Sciatic nerve (tissue), 2 donors: ENCODE measurements around the gene SMAD2. TPM values are rescaled to one million over a fixed set of nuclear protein-coding genes. Genes with fewer than 3 reads are reported as not detected.
A peak's percentile ranks its signal among the peaks of the same experiment; 100 is the strongest.
"Not testable (repeated sequence)": the region's sequence is repeated elsewhere in the genome, so short reads cannot be mapped to it uniquely, and the experiment has no call there.

Experiments
- ATAC-seq: fragments of 200-7000 bp; cut with Tn5 transposase; one replicate; pipeline ENCODE4 v1.9.1; 2020; ENCODE audit warnings: mild to moderate bottlenecking, moderate library complexity
- DNase-seq: peaks from one replicate; pipeline ENCODE4 v3.0.0-alpha.2; 2020; ENCODE audit warnings: low spot score
- intact Hi-C: fragments of 100-400 bp; cut with DNase I; formaldehyde crosslinking; loops from one replicate; pipeline ENCODE4 v1.14.2; 2022
- total RNA-seq: library from RNA; stranded (reverse); fragmentation: NEBNext Ultra II Directional; extraction: Animal tissue kit (Norgen Biotek cat#: 25700); gene quantifications from one replicate; pipeline ENCODE4 v1.2.1, GENCODE V29; 2021
- donor health status: DM: no; HTN: no; CAD: no.
- donor health status: DM: no; HTN: no; CAD: no.

SMAD2 gene
- total RNA-seq, 1 donor from 2014 or later = 170 TPM

DNA sequence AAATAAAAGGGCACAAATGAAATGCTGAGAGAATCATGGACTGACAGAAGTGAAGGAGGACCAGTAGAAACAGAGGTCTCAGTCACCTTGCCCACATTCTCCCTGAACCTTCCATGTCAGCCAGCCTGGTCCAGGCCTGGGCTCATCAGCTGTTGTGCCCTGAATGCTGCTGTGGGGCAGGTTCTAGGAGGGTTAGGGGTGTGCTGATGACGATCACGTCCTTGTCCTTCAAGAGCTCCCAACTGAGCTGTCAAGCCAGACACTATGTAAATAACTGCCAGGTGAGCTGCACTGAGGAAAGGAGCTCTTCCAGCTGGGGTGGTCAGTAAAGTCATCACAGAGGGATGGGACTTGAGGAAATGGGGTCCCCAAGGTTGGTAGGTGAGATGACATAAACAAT lies 156.5 kb downstream of the SMAD2 start:
- intact Hi-C loops = no loop called here
- DNase-seq (no peak), ATAC-seq (no peak)

DNA sequence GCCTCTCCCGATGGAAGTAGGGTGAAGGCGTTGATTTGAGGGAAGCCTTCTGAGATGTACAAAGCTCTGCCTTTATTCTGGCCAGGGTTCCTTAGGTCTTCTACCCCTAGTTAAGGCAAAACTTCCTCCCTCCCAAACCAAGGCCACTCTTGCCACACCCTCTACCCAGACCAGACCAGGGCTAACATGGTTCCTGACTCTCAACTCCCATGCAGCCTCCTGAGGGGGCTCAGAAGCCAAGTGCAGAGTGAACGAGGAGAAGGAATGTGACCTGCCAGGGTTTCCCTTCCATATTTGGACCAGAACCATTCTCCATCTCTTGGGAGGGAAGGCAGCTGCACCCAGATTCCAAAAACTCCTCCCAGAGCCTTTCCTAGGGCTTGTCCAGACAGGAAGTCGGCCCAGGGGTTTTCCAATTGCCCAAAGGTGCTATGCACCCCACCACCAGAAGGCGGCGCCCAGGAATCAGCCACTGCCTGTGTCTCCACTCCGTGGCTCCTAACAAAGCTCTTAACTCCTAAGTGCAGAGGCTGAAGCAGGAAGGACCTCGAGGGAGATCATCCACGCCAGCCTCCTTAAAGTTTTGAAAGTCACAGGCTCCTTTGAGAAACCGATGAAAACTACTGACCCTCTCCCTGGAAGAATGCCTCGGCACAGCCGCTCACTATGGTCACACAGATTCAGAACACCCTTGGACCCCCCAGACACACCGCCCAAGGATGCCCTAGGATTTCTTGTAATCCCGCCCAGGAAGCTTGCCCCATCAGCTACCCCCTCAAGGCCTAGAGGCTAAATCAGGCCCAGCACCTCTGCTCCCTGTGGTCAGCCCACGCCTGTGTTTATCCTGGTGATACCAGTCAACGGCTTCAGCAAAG lies 157.8 kb downstream of the SMAD2 start:
- intact Hi-C loops = no loop called here
- DNase-seq = peak; percentile 64
- no peak for ATAC-seq

DNA sequence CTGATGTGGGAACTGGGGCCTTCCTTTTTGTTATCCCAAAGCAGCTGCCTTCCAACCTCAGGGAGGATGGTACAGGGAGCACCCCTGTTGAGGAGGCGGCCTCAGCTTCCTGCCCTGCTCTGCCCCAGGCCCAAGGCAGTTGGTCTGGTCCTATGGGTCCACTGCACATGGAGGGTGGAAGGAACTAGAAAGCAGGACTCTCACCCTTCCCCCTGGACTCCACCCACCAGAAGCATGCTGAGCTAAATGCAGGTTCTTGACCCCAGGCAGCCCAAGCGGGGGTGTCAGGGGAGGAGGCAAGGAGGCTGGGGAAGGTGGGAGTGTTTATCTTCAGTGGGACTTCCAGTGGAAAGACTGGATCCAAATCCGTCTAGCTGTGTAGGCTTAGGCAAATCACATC lies 158.5 kb downstream of the SMAD2 start:
- intact Hi-C loops = no loop called here
- no peak for DNase-seq
- ATAC-seq = no peak

DNA sequence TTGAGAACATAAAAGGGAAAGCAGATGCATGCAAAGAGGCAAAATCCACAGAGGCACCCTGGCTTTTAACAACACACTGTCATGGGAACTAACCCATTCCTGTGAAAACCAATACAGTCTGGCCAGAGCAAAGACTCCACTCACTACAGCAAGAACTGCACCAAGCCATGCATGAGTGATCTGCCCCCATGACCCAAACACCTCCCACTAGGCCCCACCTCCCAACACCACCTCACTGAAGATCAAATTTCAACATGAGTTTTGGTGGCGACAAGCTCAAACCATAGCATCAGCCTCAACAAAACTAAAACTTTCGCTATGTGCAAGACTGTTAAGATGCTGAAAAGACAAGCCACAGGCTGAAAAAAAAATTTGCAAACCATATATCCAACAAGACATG lies 162.8 kb downstream of the SMAD2 start:
- intact Hi-C loops = no loop called here
- DNase-seq (no peak), ATAC-seq (no peak)

DNA sequence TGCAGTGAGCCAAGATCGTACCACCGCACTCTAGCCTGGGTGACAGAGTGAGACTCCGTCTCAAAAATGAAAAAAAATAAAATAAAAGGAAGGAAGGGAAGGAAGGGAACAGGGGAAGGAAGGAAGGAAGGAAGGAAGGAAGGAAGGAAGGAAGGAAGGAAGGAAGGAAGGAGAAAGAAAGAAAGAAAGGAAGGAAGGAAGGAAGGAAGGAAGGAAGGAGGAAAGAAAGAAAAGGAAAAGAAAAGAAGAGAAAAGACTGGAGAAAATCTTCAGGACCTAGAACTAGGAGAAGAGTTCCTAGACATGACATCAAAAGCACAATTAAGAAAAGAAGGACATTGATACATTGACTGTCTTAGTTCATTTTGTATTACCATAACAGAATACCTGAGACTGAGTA lies 163.3 kb downstream of the SMAD2 start:
- ATAC-seq, intact Hi-C loops, DNase-seq: not testable (repeated sequence)
